Erythroblast (primary cell): ENCODE results near the gene PTCH1.

Experiments
- GATA1 ChIP-seq: IDR thresholded peaks from 2 replicates; pipeline ENCODE4 v1.6.1; 2011; ENCODE audit warnings: low read depth, mild to moderate bottlenecking, control low read depth, low read length, moderate library complexity
- POLR2A ChIP-seq: IDR thresholded peaks from 2 replicates; pipeline ENCODE4 v1.6.1; 2011; ENCODE audit warnings: mild to moderate bottlenecking, low read length

GRCh38 chr9:95516734-95517558, at the start of gene PTCH1:
- no peak for TF ChIP-seq POLR2A
- no peak for TF ChIP-seq GATA1
